ENCODE data around the gene RBP2. TPM values are rescaled to one million over a fixed set of nuclear protein-coding genes. Genes with fewer than 3 reads are reported as not detected.

RBP2 gene
- total and polyA plus RNA-seq, 4 donors = 0.79 TPM; not detected in 3

GRCh38 chr3:139427283-139428060 is 48.8 kb downstream of the RBP2 start:
- WGBS = 62% methylated on average over 7 of the region's 7 CpGs
- DNase-seq (ENCODE audit: low spot score) = no peak

GRCh38 chr3:139425745-139426400 is 50.4 kb downstream of the RBP2 start:
- Histone ChIP-seq H3K36me3 (ENCODE audit: control insufficient read depth in 4 of 4, insufficient read depth in 3 of 4, low read depth in 1 of 4, low read length in 3 of 4) (peaks cover 0 to 7% (median 1%) of the 10 kb centered on the region in 4 donors), H3K27me3 (ENCODE audit: control insufficient read depth in 4 of 4, insufficient read depth in 4 of 4, low read length in 3 of 4) (no peaks in the 10 kb centered on the region), H3K4me3 (ENCODE audit: low read depth in 1 of 3, low read length in 3 of 3) (no peak overlapping the region), H3K27ac (ENCODE audit: low read depth in 1 of 2, low read length in 2 of 2) (no peak overlapping the region), H3K4me1 (ENCODE audit: control insufficient read depth in 4 of 4, insufficient read depth in 4 of 4, low read length in 3 of 4) (peaks cover 0 to 4% (median 3%) of the 10 kb centered on the region in 4 donors), H3K9ac (ENCODE audit: low read depth in 1 of 2, low read length in 2 of 2) (no peak overlapping the region), H3K9me3 (ENCODE audit: control insufficient read depth in 4 of 4, low read length in 3 of 4) (no peaks in the 10 kb centered on the region)
- WGBS = 89% methylated on average over 5 of the region's 5 CpGs
- TF ChIP-seq CTCF (IDR thresholded peaks at IDR 0.05; ENCODE audit: low read depth, low read length, missing input control) = no peak
- no peak for TF ChIP-seq RAD21 (IDR thresholded peaks at IDR 0.05)
- no peak for TF ChIP-seq FOXA1 (IDR thresholded peaks at IDR 0.05)
- TF ChIP-seq GABPA (IDR thresholded peaks at IDR 0.05 in 1 of 2, conservative IDR thresholded peaks at IDR 0.05 in 1 of 2) = no peak
- DNase-seq (ENCODE audit: low spot score) = no peak

More at GRCh38 chr3:139427283-139428060, 48.8 kb downstream of the RBP2 start:
- TF ChIP-seq RAD21 (IDR thresholded peaks at IDR 0.05) (peak; percentile 98 to 99), NR2F2 (IDR thresholded peaks at IDR 0.05) (no peak), GABPA (IDR thresholded peaks at IDR 0.05 in 1 of 2, conservative IDR thresholded peaks at IDR 0.05 in 1 of 2) (no peak), CTCF (IDR thresholded peaks at IDR 0.05; ENCODE audit: low read depth, low read length, missing input control) (peak; percentile 87), ATF3 (IDR thresholded peaks at IDR 0.05) (no peak), REST (IDR thresholded peaks at IDR 0.05) (no peak)
- Histone ChIP-seq H3K27me3 (ENCODE audit: control insufficient read depth in 4 of 4, insufficient read depth in 4 of 4, low read length in 3 of 4) (no peaks in the 10 kb centered on the region), H3K36me3 (ENCODE audit: control insufficient read depth in 4 of 4, insufficient read depth in 3 of 4, low read depth in 1 of 4, low read length in 3 of 4) (peaks cover 0 to 7% (median 1%) of the 10 kb centered on the region in 4 donors), H3K9ac (ENCODE audit: low read depth in 1 of 2, low read length in 2 of 2) (no peak overlapping the region), H3K27ac (ENCODE audit: low read depth in 1 of 2, low read length in 2 of 2) (no peak overlapping the region), H3K9me3 (ENCODE audit: control insufficient read depth in 4 of 4, low read length in 3 of 4) (no peaks in the 10 kb centered on the region), H3K4me1 (ENCODE audit: control insufficient read depth in 4 of 4, insufficient read depth in 4 of 4, low read length in 3 of 4) (peaks cover 0 to 2% (median 0%) of the 10 kb centered on the region in 4 donors), H3K4me3 (ENCODE audit: low read depth in 1 of 3, low read length in 3 of 3) (no peak overlapping the region)
